OCI-LY7 (cell line): ENCODE data around the gene SORBS2.

Experiments
- EZH2phosphoT487 ChIP-seq: fragments of 200-600 bp; sonication (generic); IDR thresholded peaks from 2 replicates; pipeline ENCODE4 v1.6.1; 2018; ENCODE audit warnings: low read depth, borderline replicate concordance, mild to moderate bottlenecking, mixed run types, antibody characterized with exemption, low read length, moderate library complexity, mixed read lengths
- TF ChIP-seq, protein P1 (sequence below): fragments of 200-600 bp; sonication (generic); conservative IDR thresholded peaks from 2 replicates; pipeline ENCODE4 v1.5.1; 2014; ENCODE audit warnings: mild to moderate bottlenecking, antibody characterized with exemption, low read length, moderate library complexity, mixed read lengths

DNA sequence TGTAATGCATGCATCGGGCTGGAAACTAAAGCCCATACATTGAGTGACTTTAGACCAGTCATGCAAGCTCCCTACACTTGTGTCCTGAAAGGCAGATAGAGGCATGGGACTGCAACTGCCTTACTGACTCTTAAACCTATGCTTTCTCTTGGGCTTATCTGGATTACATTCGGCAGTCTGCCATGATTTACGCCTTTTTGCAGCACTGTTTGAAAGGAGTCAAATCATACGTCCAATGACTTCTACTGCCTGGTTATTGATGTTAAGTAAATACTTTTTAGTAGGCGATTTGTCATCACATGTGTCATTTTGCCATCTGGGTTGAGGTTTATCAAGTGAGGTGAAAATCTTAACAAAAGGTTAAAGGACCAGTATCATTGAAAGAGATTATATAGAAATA, 31.5 kb downstream of the SORBS2 start:
- TF ChIP-seq, protein P1, sequence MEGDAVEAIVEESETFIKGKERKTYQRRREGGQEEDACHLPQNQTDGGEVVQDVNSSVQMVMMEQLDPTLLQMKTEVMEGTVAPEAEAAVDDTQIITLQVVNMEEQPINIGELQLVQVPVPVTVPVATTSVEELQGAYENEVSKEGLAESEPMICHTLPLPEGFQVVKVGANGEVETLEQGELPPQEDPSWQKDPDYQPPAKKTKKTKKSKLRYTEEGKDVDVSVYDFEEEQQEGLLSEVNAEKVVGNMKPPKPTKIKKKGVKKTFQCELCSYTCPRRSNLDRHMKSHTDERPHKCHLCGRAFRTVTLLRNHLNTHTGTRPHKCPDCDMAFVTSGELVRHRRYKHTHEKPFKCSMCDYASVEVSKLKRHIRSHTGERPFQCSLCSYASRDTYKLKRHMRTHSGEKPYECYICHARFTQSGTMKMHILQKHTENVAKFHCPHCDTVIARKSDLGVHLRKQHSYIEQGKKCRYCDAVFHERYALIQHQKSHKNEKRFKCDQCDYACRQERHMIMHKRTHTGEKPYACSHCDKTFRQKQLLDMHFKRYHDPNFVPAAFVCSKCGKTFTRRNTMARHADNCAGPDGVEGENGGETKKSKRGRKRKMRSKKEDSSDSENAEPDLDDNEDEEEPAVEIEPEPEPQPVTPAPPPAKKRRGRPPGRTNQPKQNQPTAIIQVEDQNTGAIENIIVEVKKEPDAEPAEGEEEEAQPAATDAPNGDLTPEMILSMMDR, result no peak
- no peak for TF ChIP-seq EZH2phosphoT487
